Large intestine (tissue), 3 donors: ENCODE results near the gene TUBB3. TPM values are rescaled to one million over a fixed set of nuclear protein-coding genes. Genes with fewer than 3 reads are reported as not detected.
A peak's percentile ranks its signal among the peaks of the same experiment; 100 is the strongest.

Experiments
- DNase-seq, 2 donors: peaks; one replicate each; pipeline versions ENCODE4 v3.0.0 to v3.0.0-alpha.2; 2013
- H3K27ac ChIP-seq: one replicate; pipeline ENCODE4 v1.5.1; 2013; ENCODE audit warnings: low read length
- H3K27me3 ChIP-seq: 2 replicates; pipeline ENCODE4 v1.6.1; 2013; ENCODE audit warnings: low read length; ENCODE audit not compliant: control insufficient read depth, insufficient read depth
- H3K36me3 ChIP-seq: 2 replicates; pipeline ENCODE4 v1.6.1; 2013; ENCODE audit warnings: low read length; ENCODE audit not compliant: control insufficient read depth, insufficient read depth
- H3K4me1 ChIP-seq: one replicate; pipeline ENCODE4 v1.6.1; 2013; ENCODE audit warnings: low read length; ENCODE audit not compliant: control insufficient read depth, insufficient read depth
- H3K4me3 ChIP-seq: one replicate; pipeline ENCODE4 v1.5.1; 2013; ENCODE audit warnings: low read length
- H3K9me3 ChIP-seq: one replicate; pipeline ENCODE4 v1.6.1; 2013; ENCODE audit warnings: mild to moderate bottlenecking, low read depth, low read length, moderate library complexity; ENCODE audit not compliant: control insufficient read depth
- WGBS: methylation state at CpG from one replicate; pipeline ENCODE4 v1.1.5; 2013; ENCODE audit warnings: low lambda C conversion rate; ENCODE audit not compliant: insufficient coverage; 5-methylcytosine and 5-hydroxymethylcytosine counted together
- polyA plus RNA-seq: library from polyadenylated mRNA; unstranded; fragments of 120-200 nt; gene quantifications from one replicate; pipeline ENCODE4 v1.2.1, GENCODE V29; 2013

TUBB3 gene
- polyA plus RNA-seq, 1 donor = 60.9 TPM

- Histone ChIP-seq H3K9me3 (peaks cover 4% of the 10 kb centered on the region), H3K36me3 (peaks cover 76% of the 10 kb centered on the region), H3K27me3 (no peaks in the 10 kb centered on the region), H3K4me3 (no peak overlapping the region), H3K4me1 (no peaks in the 10 kb centered on the region), H3K27ac (no peak overlapping the region)
- no CpG with 5 or more reads among the region's 17 CpGs for WGBS
- DNase-seq = no peak
Observed at GRCh38 chr16:89900885-89901284, 22.3 kb upstream of the TUBB3 start.

- H3K27ac ChIP-seq = no peak overlapping the region
- peaks cover 14% of the 10 kb centered on the region for H3K9me3 ChIP-seq
- no CpG with 5 or more reads among the region's 11 CpGs for WGBS
- H3K4me1 ChIP-seq = no peaks in the 10 kb centered on the region
- H3K27me3 ChIP-seq = no peaks in the 10 kb centered on the region
- no peak for DNase-seq
- H3K4me3 ChIP-seq = no peak overlapping the region
- peaks cover 72% of the 10 kb centered on the region for H3K36me3 ChIP-seq
Observed at GRCh38 chr16:89902980-89903379, 20.2 kb upstream of the TUBB3 start.

- Histone ChIP-seq H3K4me1 (no peaks in the 10 kb centered on the region), H3K9me3 (peaks cover 19% of the 10 kb centered on the region), H3K36me3 (peaks cover 69% of the 10 kb centered on the region), H3K4me3 (no peak overlapping the region), H3K27me3 (no peaks in the 10 kb centered on the region), H3K27ac (no peak overlapping the region)
- DNase-seq = no peak
- no CpG with 5 or more reads among the region's 19 CpGs for WGBS
Observed at GRCh38 chr16:89903908-89904515, 19.1 kb upstream of the TUBB3 start.

GRCh38 chr16:89904606-89905510, 18.3 kb upstream of the TUBB3 start:
- no peaks in the 10 kb centered on the region for H3K27me3 ChIP-seq
- no peaks in the 10 kb centered on the region for H3K4me1 ChIP-seq
- peaks cover 69% of the 10 kb centered on the region for H3K36me3 ChIP-seq
- DNase-seq = no peak
- H3K9me3 ChIP-seq = peaks cover 19% of the 10 kb centered on the region
- no peak overlapping the region for H3K4me3 ChIP-seq
- no CpG with 5 or more reads among the region's 31 CpGs for WGBS
- H3K27ac ChIP-seq = no peak overlapping the region

- H3K4me1 ChIP-seq = peaks cover 3% of the 10 kb centered on the region
- no peak overlapping the region for H3K4me3 ChIP-seq
- no peak overlapping the region for H3K27ac ChIP-seq
- H3K36me3 ChIP-seq = peaks cover 69% of the 10 kb centered on the region
- H3K27me3 ChIP-seq = no peaks in the 10 kb centered on the region
- peaks cover 19% of the 10 kb centered on the region for H3K9me3 ChIP-seq
- no CpG with 5 or more reads among the region's 23 CpGs for WGBS
- no peak for DNase-seq
Observed at GRCh38 chr16:89905511-89906139, 17.5 kb upstream of the TUBB3 start.

GRCh38 chr16:89906140-89907025, 16.8 kb upstream of the TUBB3 start:
- WGBS = no CpG with 5 or more reads among the region's 40 CpGs
- H3K27ac ChIP-seq = no peak overlapping the region
- no peaks in the 10 kb centered on the region for H3K27me3 ChIP-seq
- peaks cover 69% of the 10 kb centered on the region for H3K36me3 ChIP-seq
- H3K4me1 ChIP-seq = peaks cover 3% of the 10 kb centered on the region
- H3K9me3 ChIP-seq = peaks cover 19% of the 10 kb centered on the region
- H3K4me3 ChIP-seq = no peak overlapping the region
- no peak for DNase-seq

- peaks cover 74% of the 10 kb centered on the region for H3K36me3 ChIP-seq
- H3K9me3 ChIP-seq = peaks cover 19% of the 10 kb centered on the region
- no peak overlapping the region for H3K27ac ChIP-seq
- no peak overlapping the region for H3K4me3 ChIP-seq
- peaks cover 3% of the 10 kb centered on the region for H3K4me1 ChIP-seq
- WGBS = no CpG with 5 or more reads among the region's 13 CpGs
- DNase-seq = no peak
- H3K27me3 ChIP-seq = no peaks in the 10 kb centered on the region
Observed at GRCh38 chr16:89907055-89907814, 15.9 kb upstream of the TUBB3 start.

- 100% methylated on average over 1 of the region's 4 CpGs for WGBS
- H3K4me3 ChIP-seq = no peak overlapping the region
- H3K27ac ChIP-seq = no peak overlapping the region
- DNase-seq = no peak
- H3K9me3 ChIP-seq = peaks cover 19% of the 10 kb centered on the region
- H3K27me3 ChIP-seq = no peaks in the 10 kb centered on the region
- peaks cover 73% of the 10 kb centered on the region for H3K36me3 ChIP-seq
- peaks cover 3% of the 10 kb centered on the region for H3K4me1 ChIP-seq
Observed at GRCh38 chr16:89908236-89908635, 14.9 kb upstream of the TUBB3 start.

- Histone ChIP-seq H3K4me1 (peaks cover 3% of the 10 kb centered on the region), H3K36me3 (peaks cover 58% of the 10 kb centered on the region), H3K27me3 (no peaks in the 10 kb centered on the region), H3K4me3 (no peak overlapping the region), H3K9me3 (peaks cover 21% of the 10 kb centered on the region), H3K27ac (no peak overlapping the region)
- WGBS = no CpG with 5 or more reads among the region's 47 CpGs
- DNase-seq = peak; percentile 54 to 60
Observed at GRCh38 chr16:89909777-89910716, 13.1 kb upstream of the TUBB3 start.
